ENCODE data around the gene HBS1L. TPM values are rescaled to one million over a fixed set of nuclear protein-coding genes. Genes with fewer than 3 reads are reported as not detected.

HBS1L gene
- total RNA-seq, 1 experiment from 2014 or later, result 97.0 TPM

- no peak for DNase-seq (ENCODE audit: unreplicated experiment)
- TF ChIP-seq CTCF (IDR thresholded peaks at IDR 0.05; ENCODE audit: unreplicated experiment), result no peak
- no peak overlapping the region for H3K4me3 Mint-ChIP-seq (ENCODE audit: unreplicated experiment)
- no peaks in the 10 kb centered on the region for H3K9me3 Mint-ChIP-seq (ENCODE audit: unreplicated experiment)
- no peak overlapping the region for H3K27ac Mint-ChIP-seq (ENCODE audit: low read depth, unreplicated experiment)
- intact Hi-C loops (cut with micrococcal nuclease), result no loop called here
- no peaks in the 10 kb centered on the region for H3K4me1 Mint-ChIP-seq (ENCODE audit: insufficient read depth, unreplicated experiment)
- no peaks in the 10 kb centered on the region for H3K36me3 Mint-ChIP-seq (ENCODE audit: insufficient read depth, unreplicated experiment)
- CTCF ChIA-PET, result interaction anchor here (0.6 kb wide), 1 partner anchor 348 kb away, joined by 3 read pairs; no protein-coding TSS in a partner anchor
- H3K27me3 Mint-ChIP-seq (ENCODE audit: insufficient read depth, unreplicated experiment), result no peaks in the 10 kb centered on the region
- POLR2A ChIA-PET, result interaction anchor here (0.6 kb wide), 1 partner anchor 21 kb away, joined by 3 read pairs; no protein-coding TSS in a partner anchor
- no TSS peak for BruUV-seq (replicated peaks)
These were observed 20.4 kb upstream of the HBS1L start for GRCh38 chr6:135075018-135075417.

GRCh38 chr6:135073756-135074393, 19.3 kb upstream of the HBS1L start:
- Mint-ChIP-seq H3K4me1 (ENCODE audit: insufficient read depth, unreplicated experiment) (no peaks in the 10 kb centered on the region), H3K4me3 (ENCODE audit: unreplicated experiment) (no peak overlapping the region), H3K9me3 (ENCODE audit: unreplicated experiment) (no peaks in the 10 kb centered on the region), H3K27me3 (ENCODE audit: insufficient read depth, unreplicated experiment) (no peaks in the 10 kb centered on the region), H3K27ac (ENCODE audit: low read depth, unreplicated experiment) (no peak overlapping the region), H3K36me3 (ENCODE audit: insufficient read depth, unreplicated experiment) (no peaks in the 10 kb centered on the region)
- DNase-seq (ENCODE audit: unreplicated experiment), result no peak
- TF ChIP-seq CTCF (IDR thresholded peaks at IDR 0.05; ENCODE audit: unreplicated experiment), result no peak
- BruUV-seq (replicated peaks), result no TSS peak
- CTCF ChIA-PET, result interaction anchor here (0.6 kb wide), 1 partner anchor 1265 kb away, joined by 4 read pairs; no protein-coding TSS in a partner anchor
- POLR2A ChIA-PET, result interaction anchor here (1.6 kb wide), 1 partner anchor 19 kb away, joined by 4 read pairs; the partner anchor contains the start of gene HBS1L
- intact Hi-C loops (cut with micrococcal nuclease), result no loop called here

GRCh38 chr6:135073217-135073616, 18.6 kb upstream of the HBS1L start:
- BruUV-seq (replicated peaks), result no TSS peak
- no peak overlapping the region for H3K4me3 Mint-ChIP-seq (ENCODE audit: unreplicated experiment)
- no peaks in the 10 kb centered on the region for H3K36me3 Mint-ChIP-seq (ENCODE audit: insufficient read depth, unreplicated experiment)
- CTCF ChIA-PET, result no interaction called here
- no peak for TF ChIP-seq CTCF (IDR thresholded peaks at IDR 0.05; ENCODE audit: unreplicated experiment)
- no peak overlapping the region for H3K27ac Mint-ChIP-seq (ENCODE audit: low read depth, unreplicated experiment)
- DNase-seq (ENCODE audit: unreplicated experiment), result no peak
- intact Hi-C loops (cut with micrococcal nuclease), result no loop called here
- no peaks in the 10 kb centered on the region for H3K27me3 Mint-ChIP-seq (ENCODE audit: insufficient read depth, unreplicated experiment)
- H3K9me3 Mint-ChIP-seq (ENCODE audit: unreplicated experiment), result no peaks in the 10 kb centered on the region
- POLR2A ChIA-PET, result interaction anchor here (1.6 kb wide), 1 partner anchor 18 kb away, joined by 4 read pairs; the partner anchor contains the start of gene HBS1L
- H3K4me1 Mint-ChIP-seq (ENCODE audit: insufficient read depth, unreplicated experiment), result no peaks in the 10 kb centered on the region

- no peak for DNase-seq (ENCODE audit: unreplicated experiment)
- no peaks in the 10 kb centered on the region for H3K27me3 Mint-ChIP-seq (ENCODE audit: insufficient read depth, unreplicated experiment)
- H3K4me3 Mint-ChIP-seq (ENCODE audit: unreplicated experiment), result no peak overlapping the region
- BruUV-seq (replicated peaks), result no TSS peak
- no peaks in the 10 kb centered on the region for H3K36me3 Mint-ChIP-seq (ENCODE audit: insufficient read depth, unreplicated experiment)
- H3K4me1 Mint-ChIP-seq (ENCODE audit: insufficient read depth, unreplicated experiment), result no peaks in the 10 kb centered on the region
- ChIA-PET CTCF (no interaction called here), POLR2A (interaction anchor here (1.6 kb wide), 1 partner anchor 18 kb away, joined by 4 read pairs; the partner anchor contains the start of gene HBS1L)
- no peak for TF ChIP-seq CTCF (IDR thresholded peaks at IDR 0.05; ENCODE audit: unreplicated experiment)
- no peak overlapping the region for H3K27ac Mint-ChIP-seq (ENCODE audit: low read depth, unreplicated experiment)
- no peaks in the 10 kb centered on the region for H3K9me3 Mint-ChIP-seq (ENCODE audit: unreplicated experiment)
- intact Hi-C loops (cut with micrococcal nuclease), result no loop called here
These were observed 18.1 kb upstream of the HBS1L start for GRCh38 chr6:135072753-135073152.
